ENCODE measurements around the gene KCTD19. TPM values are rescaled to one million over a fixed set of nuclear protein-coding genes. Genes with fewer than 3 reads are reported as not detected.
A peak's percentile ranks its signal among the peaks of the same experiment; 100 is the strongest.

KCTD19 gene
- total RNA-seq, 1 experiment from 2014 or later, result 1.1 TPM

- TF ChIP-seq ZNF281 (CRISPR knock-in tag; IDR thresholded peaks at IDR 0.05) (no peak), FOXJ3 (CRISPR knock-in tag; IDR thresholded peaks at IDR 0.05; ENCODE audit: borderline replicate concordance) (no peak), ZNF263 (CRISPR knock-in tag; IDR thresholded peaks at IDR 0.05; ENCODE audit: low read depth) (no peak), OVOL2 (CRISPR knock-in tag; IDR thresholded peaks at IDR 0.05; ENCODE audit: borderline replicate concordance) (no peak)
- H3K4me1 Mint-ChIP-seq, result peaks cover 2% of the 10 kb centered on the region; the same call in 1 of the 2 replicates
- peaks cover 23% of the 10 kb centered on the region for H3K27me3 Mint-ChIP-seq (ENCODE audit: low read depth)
- POLR2A ChIA-PET, result no interaction called here
- ATAC-seq, result no peak
- no peak for DNase-seq (ENCODE audit: low spot score)
- H3K9me3 Mint-ChIP-seq, result no peaks in the 10 kb centered on the region
- no peaks in the 10 kb centered on the region; the same call in 1 of the 2 replicates for H3K36me3 Mint-ChIP-seq
- no peak overlapping the region for H3K4me3 Mint-ChIP-seq
- CTCF ChIA-PET, result interaction anchor here (0.8 to 3.4 kb wide), 11 partner anchors 20 to 185 kb away, joined by 3 to 27 read pairs (median 4); partner anchors contain the start of genes KCTD19, LRRC36 and TPPP3
- H3K27ac Mint-ChIP-seq, result no peak overlapping the region
Measured at GRCh38 chr16:67280090-67281015, 46.2 kb downstream of the KCTD19 start.

GRCh38 chr16:67279296-67280089, 47.0 kb downstream of the KCTD19 start, which contains the start of gene PLEKHG4:
TSS of gene PLEKHG4 (plus strand) at chr16:67279532. CDS start at chr16:67280045, 513 bp downstream.
- H3K36me3 Mint-ChIP-seq, result no peaks in the 10 kb centered on the region; the same call in 1 of the 2 replicates
- ATAC-seq, result peak; percentile 89
- ChIA-PET CTCF (interaction anchor here (0.8 to 3.4 kb wide), 13 partner anchors 10 to 186 kb away, joined by 3 to 27 read pairs (median 7); partner anchors contain the start of genes FHOD1, KCTD19, LRRC36 and TMEM208), POLR2A (interaction anchor here (1.2 kb wide), 1 partner anchor 32 kb away, joined by 3 read pairs; the partner anchor contains the start of gene FHOD1)
- H3K4me1 Mint-ChIP-seq, result peaks cover 2% of the 10 kb centered on the region; the same call in 1 of the 2 replicates
- H3K9me3 Mint-ChIP-seq, result no peaks in the 10 kb centered on the region
- peak within 1 kb of the TSS; percentile 69 for H3K4me3 Mint-ChIP-seq
- peak; percentile 81 for DNase-seq (ENCODE audit: low spot score)
- peaks cover 23% of the 10 kb centered on the region for H3K27me3 Mint-ChIP-seq (ENCODE audit: low read depth)
- no peak within 1 kb of the TSS for H3K27ac Mint-ChIP-seq
- peak; percentile 97 for TF ChIP-seq FOXP1 (CRISPR knock-in tag; IDR thresholded peaks at IDR 0.05; ENCODE audit: borderline replicate concordance)
- TF ChIP-seq, protein P1, sequence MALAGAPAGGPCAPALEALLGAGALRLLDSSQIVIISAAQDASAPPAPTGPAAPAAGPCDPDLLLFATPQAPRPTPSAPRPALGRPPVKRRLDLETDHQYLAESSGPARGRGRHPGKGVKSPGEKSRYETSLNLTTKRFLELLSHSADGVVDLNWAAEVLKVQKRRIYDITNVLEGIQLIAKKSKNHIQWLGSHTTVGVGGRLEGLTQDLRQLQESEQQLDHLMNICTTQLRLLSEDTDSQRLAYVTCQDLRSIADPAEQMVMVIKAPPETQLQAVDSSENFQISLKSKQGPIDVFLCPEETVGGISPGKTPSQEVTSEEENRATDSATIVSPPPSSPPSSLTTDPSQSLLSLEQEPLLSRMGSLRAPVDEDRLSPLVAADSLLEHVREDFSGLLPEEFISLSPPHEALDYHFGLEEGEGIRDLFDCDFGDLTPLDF (CRISPR knock-in tag; IDR thresholded peaks at IDR 0.05), result no peak
- TF ChIP-seq, protein P2, sequence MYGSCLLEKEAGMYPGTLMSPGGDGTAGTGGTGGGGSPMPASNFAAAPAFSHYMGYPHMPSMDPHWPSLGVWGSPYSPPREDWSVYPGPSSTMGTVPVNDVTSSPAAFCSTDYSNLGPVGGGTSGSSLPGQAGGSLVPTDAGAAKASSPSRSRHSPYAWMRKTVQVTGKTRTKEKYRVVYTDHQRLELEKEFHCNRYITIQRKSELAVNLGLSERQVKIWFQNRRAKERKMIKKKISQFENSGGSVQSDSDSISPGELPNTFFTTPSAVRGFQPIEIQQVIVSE (CRISPR knock-in tag; IDR thresholded peaks at IDR 0.05; ENCODE audit: borderline replicate concordance), result no peak
- TF ChIP-seq ATF1 (CRISPR knock-in tag; IDR thresholded peaks at IDR 0.05), result peak; percentile 87
- TF ChIP-seq SMAD4 (CRISPR knock-in tag; IDR thresholded peaks at IDR 0.05), result peak; percentile 66; the same call in 1 of the 2 replicates
- TF ChIP-seq RORB (CRISPR knock-in tag; IDR thresholded peaks at IDR 0.05), result no peak
- peak; percentile 79 for TF ChIP-seq MYBL2 (CRISPR knock-in tag; IDR thresholded peaks at IDR 0.05)
- TF ChIP-seq FOXK1 (CRISPR knock-in tag; IDR thresholded peaks at IDR 0.05), result peak; percentile 75
- TF ChIP-seq TCF7 (CRISPR knock-in tag; IDR thresholded peaks at IDR 0.05; ENCODE audit: low read depth), result peak; percentile 84
- no peak for TF ChIP-seq EMX1 (CRISPR knock-in tag; IDR thresholded peaks at IDR 0.05)
- TF ChIP-seq CTCF (IDR thresholded peaks at IDR 0.05), result peak; percentile 83
- 0 out of 2 replicates have a peak, but pooled peaks have one; percentile 65 for TF ChIP-seq ZNF219 (CRISPR knock-in tag; IDR thresholded peaks at IDR 0.05; ENCODE audit: borderline replicate concordance)
- no peak for TF ChIP-seq NR3C1 (CRISPR knock-in tag; conservative IDR thresholded peaks at IDR 0.05; ENCODE audit: low read depth)
- peak; percentile 88 for TF ChIP-seq ELF4 (CRISPR knock-in tag; IDR thresholded peaks at IDR 0.05; ENCODE audit: low read depth)
- TF ChIP-seq ZNF232 (CRISPR knock-in tag; IDR thresholded peaks at IDR 0.05), result peak; percentile 92; the same call in 1 of the 2 replicates
- TF ChIP-seq NFYB (CRISPR knock-in tag; conservative IDR thresholded peaks at IDR 0.05; ENCODE audit: low read depth), result 0 out of 2 replicates have a peak, but pooled peaks have one; percentile 30
- TF ChIP-seq PRDM15 (CRISPR knock-in tag; IDR thresholded peaks at IDR 0.05), result no peak

Data from WTC11 (cell line).